IMR-90 (cell line): ENCODE data around the gene WWC2. TPM values are rescaled to one million over a fixed set of nuclear protein-coding genes. Genes with fewer than 3 reads are reported as not detected.
A peak's percentile ranks its signal among the peaks of the same experiment; 100 is the strongest.

Source experiments
- ATAC-seq: fragments of 200-7000 bp; cut with Tn5 transposase; 2 replicates; pipeline ENCODE4 v1.9.1; 2020; ENCODE audit warnings: low read depth, mild to moderate bottlenecking, moderate library complexity
- BruUV-seq: library from RNA; stranded (reverse); fragments of 400-500 nt; replicated peaks from 2 replicates; lab custom pipeline; 2021; lab: Mats Ljungman, UMichigan
- CTCF ChIA-PET: fragments of 300-600 bp; formaldehyde crosslinking; extraction: SDS; loops from one replicate; lab custom pipeline; 2021; ENCODE audit warnings: antibody characterized with exemption; lab: Yijun Ruan, JAX
- POLR2A ChIA-PET: fragments of 300-600 bp; sonication (Branson Sonifier 250); formaldehyde crosslinking; loops from one replicate; lab custom pipeline; 2022; ENCODE audit warnings: antibody characterized with exemption; ENCODE audit not compliant: unreplicated experiment; lab: Charles Lee
- DNase-seq: peaks from one replicate; pipeline ENCODE4 v3.0.0; 2013
- H2AFZ ChIP-seq: replicated peaks from 2 replicates; pipeline ENCODE3; 2013; ENCODE audit warnings: low read length, mild to moderate bottlenecking; ENCODE audit not compliant: poor library complexity
- H2AK5ac ChIP-seq: 2 replicates; pipeline ENCODE4 v1.6.1; 2013; ENCODE audit warnings: low read depth, low read length, inconsistent platforms
- H2AK9ac ChIP-seq: replicated peaks from 2 replicates; pipeline ENCODE3; 2013; ENCODE audit warnings: mild to moderate bottlenecking, low read depth, low read length, moderate library complexity; ENCODE audit not compliant: poor library complexity
- H2BK120ac ChIP-seq: 2 replicates; pipeline ENCODE4 v1.6.1; 2013; ENCODE audit warnings: low read depth, low read length, inconsistent platforms
- H2BK15ac ChIP-seq: 3 replicates; pipeline ENCODE4 v1.6.1; 2013; ENCODE audit warnings: low read depth, low read length, inconsistent platforms
- H2BK20ac ChIP-seq: 2 replicates; pipeline ENCODE4 v1.6.1; 2013; ENCODE audit warnings: low read depth, mild to moderate bottlenecking, inconsistent platforms, low read length, moderate library complexity
- H2BK5ac ChIP-seq: 2 replicates; pipeline ENCODE4 v1.6.1; 2013; ENCODE audit warnings: mild to moderate bottlenecking, low read depth, low read length, inconsistent platforms; ENCODE audit not compliant: poor library complexity, severe bottlenecking
- H3K14ac ChIP-seq: replicated peaks from 2 replicates; pipeline ENCODE4 v1.6.1; 2013; ENCODE audit warnings: low read depth, low read length, inconsistent platforms
- H3K18ac ChIP-seq: 2 replicates; pipeline ENCODE4 v1.6.1; 2013; ENCODE audit warnings: low read depth, low read length, control low read depth
- H3K23ac ChIP-seq: 2 replicates; pipeline ENCODE4 v1.6.1; 2013; ENCODE audit warnings: low read depth, low read length, inconsistent platforms
- H3K27ac ChIP-seq: 2 replicates; pipeline ENCODE4 v1.5.1; 2013; ENCODE audit warnings: mild to moderate bottlenecking, control low read depth, low read length; ENCODE audit not compliant: insufficient read depth
- H3K27me3 ChIP-seq: 2 replicates; pipeline ENCODE4 v1.6.1; 2013; ENCODE audit warnings: low read length; ENCODE audit not compliant: control insufficient read depth, insufficient read depth
- H3K36me3 ChIP-seq: 2 replicates; pipeline ENCODE4 v1.6.1; 2013; ENCODE audit warnings: low read length, mixed read lengths; ENCODE audit not compliant: control insufficient read depth, insufficient read depth
- H3K4ac ChIP-seq: 2 replicates; pipeline ENCODE4 v1.6.1; 2013; ENCODE audit warnings: low read depth, low read length, inconsistent platforms
- H3K4me1 ChIP-seq: 2 replicates; pipeline ENCODE4 v1.6.1; 2013; ENCODE audit warnings: low read length, mixed read lengths; ENCODE audit not compliant: control insufficient read depth, insufficient read depth
- H3K4me2 ChIP-seq: 2 replicates; pipeline ENCODE4 v1.6.1; 2013; ENCODE audit warnings: low read depth, mild to moderate bottlenecking, control low read depth, low read length, moderate library complexity
- H3K4me3 ChIP-seq: 2 replicates; pipeline ENCODE4 v1.5.1; 2013; ENCODE audit warnings: low read depth, mild to moderate bottlenecking, control low read depth, low read length, moderate library complexity; ENCODE audit not compliant: insufficient read depth
- H3K56ac ChIP-seq: 2 replicates; pipeline ENCODE4 v1.6.1; 2013; ENCODE audit warnings: low read length, inconsistent platforms; ENCODE audit not compliant: insufficient read depth; ENCODE audit errors: extremely low read depth
- H3K79me1 ChIP-seq, 2 experiments: 2 replicates each; pipeline ENCODE4 v1.6.1; 2013; ENCODE audit warnings: low read length in 2 of 2, inconsistent platforms in 1 of 2, low read depth in 1 of 2
- H3K9ac ChIP-seq: 2 replicates; pipeline ENCODE4 v1.6.1; 2013; ENCODE audit warnings: low read depth, low read length, control low read depth
- H3K9me1 ChIP-seq: 2 replicates; pipeline ENCODE4 v1.6.1; 2013; ENCODE audit warnings: low read length, inconsistent platforms; ENCODE audit not compliant: insufficient read depth
- H3K9me3 ChIP-seq: 2 replicates; pipeline ENCODE4 v1.6.1; 2013; ENCODE audit warnings: low read length; ENCODE audit not compliant: control insufficient read depth, insufficient read depth
- H4K20me1 ChIP-seq: 2 replicates; pipeline ENCODE4 v1.6.1; 2013; ENCODE audit warnings: low read length, inconsistent platforms; ENCODE audit not compliant: insufficient read depth
- H4K5ac ChIP-seq: 2 replicates; pipeline ENCODE4 v1.6.1; 2013; ENCODE audit warnings: mild to moderate bottlenecking, low read depth, low read length, control low read depth
- H4K8ac ChIP-seq, 2 experiments: 2 replicates each; pipeline ENCODE4 v1.6.1; 2013; ENCODE audit warnings: low read depth in 2 of 2, low read length in 2 of 2, control low read depth in 1 of 2, inconsistent platforms in 1 of 2
- H4K91ac ChIP-seq: 2 replicates; pipeline ENCODE4 v1.6.1; 2013; ENCODE audit warnings: low read depth, low read length, inconsistent platforms; ENCODE audit not compliant: insufficient read depth
- BHLHE40 ChIP-seq: fragments of 150-350 bp; IDR thresholded peaks from 2 replicates; pipeline ENCODE4 v1.6.1; 2016; ENCODE audit warnings: mild to moderate bottlenecking, low read depth, low read length
- CEBPB ChIP-seq: IDR thresholded peaks from 2 replicates; pipeline ENCODE4 v1.6.1; 2012; ENCODE audit warnings: low read depth, low read length, improper control_type of control experiment
- MAFK ChIP-seq: IDR thresholded peaks from 2 replicates; pipeline ENCODE4 v1.6.1; 2012; ENCODE audit warnings: low read depth, low read length, improper control_type of control experiment
- NFE2L2 ChIP-seq: fragments of 150-350 bp; IDR thresholded peaks from 2 replicates; pipeline ENCODE4 v1.6.1; 2016; ENCODE audit warnings: low read depth, mild to moderate bottlenecking, low read length
- RFX5 ChIP-seq: IDR thresholded peaks from 2 replicates; pipeline ENCODE4 v1.8.0; 2012; ENCODE audit warnings: low read depth, mild to moderate bottlenecking, low read length, moderate library complexity
- WGBS, 2 experiments: methylation state at CpG; one replicate each; pipeline versions ENCODE4 v1.1.5 to v1.1.7; 2013; ENCODE audit warnings: missing lambda C conversion rate in 2 of 2; ENCODE audit not compliant: insufficient read length in 1 of 2; ENCODE audit errors: extremely low coverage in 2 of 2; 5-methylcytosine and 5-hydroxymethylcytosine counted together
- dilution Hi-C: fragments of 300-500 bp; cut with HindIII; formaldehyde crosslinking; loops from one replicate; pipeline ENCODE4 v1.14.3; 2018; ENCODE audit warnings: low sequenced_read_pairs; ENCODE audit not compliant: unreplicated experiment
- in situ Hi-C: fragments of 300-500 bp; cut with MboI; formaldehyde crosslinking; loops from 3 replicates; pipeline ENCODE4 v1.14.3; 2019; ENCODE audit warnings: low sequenced_read_pairs, inconsistent platforms, mixed read lengths
- intact Hi-C: fragments of 100-400 bp; cut with micrococcal nuclease; formaldehyde crosslinking; loops from 2 replicates; pipeline ENCODE4 v1.10.0; 2022
- polyA plus RNA-seq, 3 experiments: library from polyadenylated mRNA; depleted of rRNA; stranded (reverse); fragments of >200 nt; gene quantifications; 2 replicates each; pipeline ENCODE4 v1.2.3, GENCODE V29; 2012; ENCODE audit warnings: low replicate concordance in 1 of 3
- total RNA-seq: library from RNA; depleted of rRNA; stranded (reverse); fragments of >200 nt; gene quantifications from 2 replicates; pipeline ENCODE4 v1.2.3, GENCODE V29; 2012

The WWC2 gene
- total and polyA plus RNA-seq, 2 of the 4 experiments (the other 2 are of a cell fraction) = 26.6 to 27.4 TPM

GRCh38 chr4:183354219-183354618, 255.2 kb downstream of the WWC2 start:
- POLR2A ChIA-PET = no interaction called here
- Histone ChIP-seq H3K4me3 (no peak overlapping the region), H3K4me2 (no peak overlapping the region), H2BK15ac (no peak overlapping the region), H3K27me3 (no peaks in the 10 kb centered on the region), H3K27ac (no peak overlapping the region), H3K79me1 (no peaks in the 10 kb centered on the region), H4K91ac (no peak overlapping the region), H2AK9ac (peak overlapping the region; percentile 23), H4K5ac (no peak overlapping the region), H3K4me1 (peaks cover 2% of the 10 kb centered on the region; the same call in 1 of the 2 replicates), H2BK20ac (no peak overlapping the region), H3K9me1 (no peaks in the 10 kb centered on the region), H4K20me1 (no peaks in the 10 kb centered on the region), H2BK5ac (no peak overlapping the region), H3K14ac (no peak overlapping the region), H3K4ac (no peak overlapping the region), H2BK120ac (no peak overlapping the region), H4K8ac (no peak overlapping the region), H3K23ac (no peak overlapping the region), H3K36me3 (no peaks in the 10 kb centered on the region), H3K56ac (no peak overlapping the region), H3K9ac (no peak overlapping the region), H3K18ac (no peak overlapping the region), H2AFZ (no peak overlapping the region), H2AK5ac (no peak overlapping the region), H3K9me3 (no peaks in the 10 kb centered on the region)
- CTCF ChIA-PET = no interaction called here
- ATAC-seq (no peak), DNase-seq (no peak)
- dilution Hi-C loops (no loop called here), intact Hi-C loops (no loop called here), in situ Hi-C loops (no loop called here)
- no peak for TF ChIP-seq MAFK
- TF ChIP-seq RFX5 = no peak
- TF ChIP-seq NFE2L2 = no peak
- TF ChIP-seq CEBPB = no peak
- no peak for TF ChIP-seq BHLHE40
- WGBS, 2 experiments = 40% methylated on average over 2 of the region's 9 CpGs; no CpG with 5 or more reads in 1 of the 2 experiments
- no TSS peak for BruUV-seq
